Measurements from ENCODE around the gene FAM43A. TPM values are rescaled to one million over a fixed set of nuclear protein-coding genes. Genes with fewer than 3 reads are reported as not detected.
A peak's percentile ranks its signal among the peaks of the same experiment; 100 is the strongest.

Gene FAM43A
- total and polyA plus RNA-seq, 10 of the 15 experiments (the other 5 are each of a cell fraction or from before 2014, with no cell fraction given): 0.27 to 5.0 (median 1.1) TPM

DNA sequence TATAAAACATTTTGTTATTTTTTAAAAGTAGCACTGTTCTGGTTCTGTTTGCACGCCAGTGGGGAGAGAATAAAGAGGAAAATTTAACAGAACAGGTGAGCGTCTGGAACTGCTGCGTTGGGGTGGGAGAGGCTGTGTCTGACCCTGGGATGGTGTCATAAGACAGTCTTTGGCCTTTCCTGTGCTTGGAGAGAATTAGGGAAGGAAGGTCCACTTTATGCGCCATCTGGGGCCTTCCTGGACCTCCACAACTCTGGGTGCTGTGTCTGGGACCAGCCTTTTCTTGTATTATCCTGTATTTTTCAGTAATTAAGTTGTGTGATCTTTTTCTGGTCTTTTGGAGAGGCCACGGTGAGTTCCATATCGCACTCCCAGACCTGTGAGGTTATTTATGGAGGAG, 3.3 kb downstream of the FAM43A start:
- H4K20me1 ChIP-seq (ENCODE audit: control insufficient read depth, insufficient read depth): no peaks in the 10 kb centered on the region
- ATAC-seq: no peak
- intact Hi-C loops (cut with micrococcal nuclease; ENCODE audit: unreplicated experiment): loop anchor here (5.0 kb wide), 1 partner anchor 178 kb away; no protein-coding TSS in a partner anchor
- no peak for FAIRE-seq
- 62% methylated on average over 6 of the region's 6 CpGs for WGBS (ENCODE audit: insufficient coverage, insufficient replicate concordance, low lambda C conversion rate, missing lambda C conversion rate)
- ChIA-PET RAD21 (ENCODE audit: unreplicated experiment) (interaction anchor here (1.1 to 2.5 kb wide), 2 partner anchors 13 to 18 kb away, joined by 3 to 9 read pairs; partner anchors contain the start of gene LSG1), CTCF (interaction anchor here (0.6 to 4.8 kb wide), 4 partner anchors 17 to 418 kb away, joined by 3 to 29 read pairs (median 4); partner anchors contain the start of gene LSG1), SMC1A (ENCODE audit: uncharacterized antibody, unreplicated experiment) (no interaction called here), POLR2A (no interaction called here)
- H3K9me3 ChIP-seq (replicated peaks; ENCODE audit: control insufficient read depth, insufficient read depth, low read length): no peaks in the 10 kb centered on the region
- peaks cover 0 to 5% of the 10 kb centered on the region in 2 experiments; a peak in 2 of 4 replicates for H3K27me3 ChIP-seq (replicated peaks in 1 of 2; ENCODE audit: control insufficient read depth in 2 of 2, insufficient read depth in 2 of 2, low read length in 1 of 2)
- no peak for TF ChIP-seq ZSCAN29 (IDR thresholded peaks at IDR 0.05)
- no peak for TF ChIP-seq DPF2 (IDR thresholded peaks at IDR 0.05)
- no peak for TF ChIP-seq FOXM1 (IDR thresholded peaks at IDR 0.05; ENCODE audit: low read depth, low read length)
- TF ChIP-seq WRNIP1 (IDR thresholded peaks at IDR 0.05; ENCODE audit: borderline replicate concordance, low read depth, low read length): no peak
- TF ChIP-seq MTA2 (IDR thresholded peaks at IDR 0.05; ENCODE audit: low read depth): no peak
- TF ChIP-seq, protein P1, sequence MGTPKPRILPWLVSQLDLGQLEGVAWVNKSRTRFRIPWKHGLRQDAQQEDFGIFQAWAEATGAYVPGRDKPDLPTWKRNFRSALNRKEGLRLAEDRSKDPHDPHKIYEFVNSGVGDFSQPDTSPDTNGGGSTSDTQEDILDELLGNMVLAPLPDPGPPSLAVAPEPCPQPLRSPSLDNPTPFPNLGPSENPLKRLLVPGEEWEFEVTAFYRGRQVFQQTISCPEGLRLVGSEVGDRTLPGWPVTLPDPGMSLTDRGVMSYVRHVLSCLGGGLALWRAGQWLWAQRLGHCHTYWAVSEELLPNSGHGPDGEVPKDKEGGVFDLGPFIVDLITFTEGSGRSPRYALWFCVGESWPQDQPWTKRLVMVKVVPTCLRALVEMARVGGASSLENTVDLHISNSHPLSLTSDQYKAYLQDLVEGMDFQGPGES (IDR thresholded peaks at IDR 0.05): no peak
- no peak overlapping the region for H2AFZ ChIP-seq (ENCODE audit: control insufficient read depth, low read depth, low read length)
- in situ Hi-C loops (cut with MboI): loop anchor here (10.0 kb wide), 1 partner anchor 436 kb away; no protein-coding TSS in a partner anchor
- peak overlapping the region; percentile 26 for H3K4me2 ChIP-seq (ENCODE audit: control insufficient read depth, insufficient read depth)
- H3K36me3 ChIP-seq (ENCODE audit: control insufficient read depth in 2 of 2, insufficient read depth in 2 of 2, low read length in 1 of 2): no peaks in the 10 kb centered on the region
- peak overlapping the region; percentile 6 for H3K27ac ChIP-seq (ENCODE audit: control insufficient read depth, insufficient read depth)
- no peaks in the 10 kb centered on the region; the same call in 1 of the 2 replicates for H3K79me2 ChIP-seq (ENCODE audit: control insufficient read depth, insufficient read depth, low read length)
- no peak overlapping the region; the same call in 1 of the 2 replicates for H3K4me3 ChIP-seq
- BruUV-seq (replicated peaks): no TSS peak
- H3K4me1 ChIP-seq (ENCODE audit: control insufficient read depth, insufficient read depth, low read length): peaks cover 65% of the 10 kb centered on the region
- no peak for DNase-seq (ENCODE audit: low read depth, low spot score)
- no peak overlapping the region for H3K9ac ChIP-seq (ENCODE audit: control insufficient read depth, insufficient read depth, low read length)

All from GM12878 (cell line).